Common myeloid progenitor, CD34-positive (primary cell): ENCODE data around the gene TMEM207.

Experiments used
- CTCF ChIA-PET: fragments of 350-600 bp; sonication (Branson Sonifier 250); formaldehyde crosslinking; loops from one replicate; lab custom pipeline; 2021; ENCODE audit warnings: antibody characterized with exemption; lab: Charles Lee
- POLR2A ChIA-PET: fragments of 350-600 bp; sonication (Branson Sonifier 250); formaldehyde crosslinking; loops from one replicate; lab custom pipeline; 2021; ENCODE audit warnings: antibody characterized with exemption; lab: Charles Lee
- DNase-seq, 3 donors: peaks; one replicate each; pipeline versions ENCODE4 v3.0.0 to v3.0.0-alpha.2; 2013
- H3K27ac ChIP-seq, 2 experiments: 1 replicate in 1 of 2; 2 replicates in 1 of 2; pipeline ENCODE4 v1.7.0; 2013; ENCODE audit warnings: inconsistent platforms in 2 of 2, low read length in 2 of 2, mild to moderate bottlenecking in 2 of 2, low read depth in 1 of 2, moderate library complexity in 1 of 2; ENCODE audit not compliant: severe bottlenecking in 2 of 2, insufficient read depth in 1 of 2, poor library complexity in 1 of 2
- H3K27me3 ChIP-seq, 5 experiments: replicated peaks in 2 of 5; 1 replicate in 3 of 5; 2 replicates in 2 of 5; pipeline versions ENCODE4 v1.6.1 to v1.7.0; 2013; ENCODE audit warnings: low read length in 4 of 5, mild to moderate bottlenecking in 2 of 5, moderate library complexity in 2 of 5, inconsistent platforms in 1 of 5; ENCODE audit not compliant: insufficient read depth in 5 of 5, control insufficient read depth in 4 of 5
- H3K36me3 ChIP-seq, 4 experiments: 1 replicate in 2 of 4; 2 replicates in 2 of 4; pipeline versions ENCODE4 v1.6.1 to v1.7.0; 2013; ENCODE audit warnings: low read length in 3 of 4, control low read depth in 1 of 4, mild to moderate bottlenecking in 1 of 4; ENCODE audit not compliant: control insufficient read depth in 4 of 4, insufficient read depth in 4 of 4
- H3K4me1 ChIP-seq, 4 experiments: 1 replicate in 3 of 4; 2 replicates in 1 of 4; pipeline versions ENCODE4 v1.6.1 to v1.7.1; 2013; ENCODE audit warnings: low read length in 3 of 4, mild to moderate bottlenecking in 3 of 4, control low read depth in 1 of 4, inconsistent platforms in 1 of 4, moderate library complexity in 1 of 4; ENCODE audit not compliant: control insufficient read depth in 4 of 4, insufficient read depth in 4 of 4; ENCODE audit errors: control extremely low read depth in 1 of 4
- H3K4me3 ChIP-seq, 7 experiments: 1 replicate in 4 of 7; 2 replicates in 3 of 7; pipeline versions ENCODE4 v1.5.1 to v1.7.0; 2013; ENCODE audit warnings: mild to moderate bottlenecking in 7 of 7, low read length in 6 of 7, moderate library complexity in 6 of 7, inconsistent platforms in 2 of 7, low read depth in 2 of 7, control low read depth in 1 of 7; ENCODE audit not compliant: insufficient read depth in 4 of 7, control insufficient read depth in 1 of 7; ENCODE audit errors: extremely low read depth in 1 of 7
- H3K9me3 ChIP-seq, 5 experiments: 1 replicate in 4 of 5; 2 replicates in 1 of 5; pipeline versions ENCODE4 v1.6.1 to v1.7.1; 2013; ENCODE audit warnings: low read length in 4 of 5, mild to moderate bottlenecking in 2 of 5, inconsistent platforms in 1 of 5, low read depth in 1 of 5, moderate library complexity in 1 of 5; ENCODE audit not compliant: control insufficient read depth in 4 of 5, insufficient read depth in 2 of 5; ENCODE audit errors: control extremely low read depth in 1 of 5
- WGBS: methylation state at CpG from one replicate; pipeline ENCODE4 v1.1.5; 2013; ENCODE audit not compliant: insufficient coverage; 5-methylcytosine and 5-hydroxymethylcytosine counted together

TMEM207 gene

GRCh38 chr3:190384309-190384756, 65.4 kb downstream of the TMEM207 start:
- ChIA-PET POLR2A (no interaction called here), CTCF (interaction anchor here (0.6 to 2.0 kb wide), 12 partner anchors 12 to 371 kb away, joined by 3 to 7 read pairs (median 3); no protein-coding TSS in a partner anchor)
- no peak overlapping the region for H3K4me3 ChIP-seq
- 6% methylated on average over 2 of the region's 2 CpGs for WGBS
- no peaks in the 10 kb centered on the region for H3K9me3 ChIP-seq
- H3K36me3 ChIP-seq, result no peaks in the 10 kb centered on the region
- no peaks in the 10 kb centered on the region for H3K4me1 ChIP-seq
- no peak overlapping the region for H3K27ac ChIP-seq
- peak; percentile 45 to 64 (median 62) for DNase-seq
- H3K27me3 ChIP-seq, result peaks cover 0 to 5% (median 0%) of the 10 kb centered on the region in 5 experiments

DNA sequence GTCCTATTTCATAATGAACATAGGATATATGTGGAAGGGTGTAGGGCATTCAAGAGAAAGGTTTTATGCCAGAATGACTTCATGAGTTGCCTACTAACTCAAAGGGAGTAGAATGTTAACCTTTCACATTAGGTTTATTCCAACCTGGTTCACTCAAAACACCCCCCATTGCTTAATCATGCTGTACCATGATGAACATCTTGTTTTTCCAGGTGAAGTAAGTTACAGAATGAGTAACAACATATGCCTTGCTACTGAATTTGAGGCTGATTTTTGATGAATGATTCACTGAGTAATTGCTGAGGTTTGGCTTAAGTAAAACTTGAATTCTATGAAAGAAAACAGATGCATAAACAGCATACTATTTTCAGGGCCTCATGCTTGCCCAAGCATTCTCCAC, 67.6 kb downstream of the TMEM207 start:
- H3K27ac ChIP-seq, result no peak overlapping the region
- no peak for DNase-seq
- POLR2A ChIA-PET, result no interaction called here
- no peaks in the 10 kb centered on the region for H3K9me3 ChIP-seq
- peaks cover 0 to 3% (median 0%) of the 10 kb centered on the region in 5 experiments for H3K27me3 ChIP-seq
- H3K4me1 ChIP-seq, result no peaks in the 10 kb centered on the region
- no peaks in the 10 kb centered on the region for H3K36me3 ChIP-seq
- CTCF ChIA-PET, result no interaction called here
- no peak overlapping the region for H3K4me3 ChIP-seq

- Histone ChIP-seq H3K27me3 (peaks cover 0 to 3% (median 0%) of the 10 kb centered on the region in 5 experiments), H3K36me3 (no peaks in the 10 kb centered on the region), H3K4me3 (no peak overlapping the region), H3K27ac (no peak overlapping the region), H3K4me1 (no peaks in the 10 kb centered on the region), H3K9me3 (no peaks in the 10 kb centered on the region)
- POLR2A ChIA-PET, result no interaction called here
- CTCF ChIA-PET, result no interaction called here
- DNase-seq, result no peak
These were observed 68.3 kb downstream of the TMEM207 start for GRCh38 chr3:190381441-190381840.

GRCh38 chr3:190380184-190380583, 69.5 kb downstream of the TMEM207 start:
- ChIA-PET CTCF (no interaction called here), POLR2A (no interaction called here)
- peaks cover 0 to 3% (median 0%) of the 10 kb centered on the region in 5 experiments for H3K27me3 ChIP-seq
- DNase-seq, result no peak
- no peaks in the 10 kb centered on the region for H3K9me3 ChIP-seq
- no peaks in the 10 kb centered on the region for H3K4me1 ChIP-seq
- no peak overlapping the region for H3K27ac ChIP-seq
- no peak overlapping the region for H3K4me3 ChIP-seq
- no peaks in the 10 kb centered on the region for H3K36me3 ChIP-seq
